Gastrocnemius medialis (tissue), 4 donors: ENCODE results near the gene CDK17. TPM values are rescaled to one million over a fixed set of nuclear protein-coding genes. Genes with fewer than 3 reads are reported as not detected.

Experiments
- ATAC-seq, 2 donors: fragments of 150-250 bp; one replicate each; pipeline ENCODE4 v1.9.1; 2016
- DNase-seq, 2 donors: peaks; one replicate each; pipeline ENCODE4 v3.0.0-alpha.2; 2019
- H3K27ac ChIP-seq, 4 donors: fragments of 200-600 bp; sonication (generic); 1 replicate in 1 of 4; 2 replicates in 3 of 4; pipeline ENCODE4 v1.5.1; 2016 to 2018; ENCODE audit warnings: mild to moderate bottlenecking in 2 of 4, moderate library complexity in 1 of 4
- H3K27me3 ChIP-seq, 3 donors: fragments of 200-600 bp; sonication (generic) in 2 of 3; 1 replicate in 1 of 3; 2 replicates in 2 of 3; pipeline versions ENCODE4 v1.5.1 to v1.6.0; 2016 to 2019; ENCODE audit warnings: mild to moderate bottlenecking in 1 of 3, moderate library complexity in 1 of 3
- H3K36me3 ChIP-seq, 2 donors: fragments of 200-600 bp; sonication (generic) in 1 of 2; one replicate each; pipeline ENCODE4 v1.5.1; 2017 to 2018
- H3K4me1 ChIP-seq, 2 donors: fragments of 200-600 bp; sonication (generic) in 1 of 2; one replicate each; pipeline ENCODE4 v1.5.1; 2016 to 2017; ENCODE audit warnings: mild to moderate bottlenecking in 2 of 2
- H3K4me3 ChIP-seq, 4 donors: fragments of 200-600 bp; sonication (generic) in 3 of 4; 1 replicate in 1 of 4; 2 replicates in 3 of 4; pipeline ENCODE4 v1.5.1; 2016 to 2019; ENCODE audit warnings: mild to moderate bottlenecking in 2 of 4
- H3K9me3 ChIP-seq, 3 donors: fragments of 200-600 bp; sonication (generic) in 2 of 3; 1 replicate in 1 of 3; 2 replicates in 2 of 3; pipeline ENCODE4 v1.5.1; 2016 to 2019
- POLR2A ChIP-seq, 2 donors: fragments of 450-650 bp; IDR thresholded peaks; one replicate each; pipeline ENCODE4 v1.6.1; 2017; ENCODE audit warnings: antibody characterized with exemption in 2 of 2, mild to moderate bottlenecking in 2 of 2, moderate library complexity in 2 of 2
- in situ Hi-C, 4 donors: fragments of 200-750 bp; cut with MboI; loops; one replicate each; pipeline versions ENCODE4 v1.15.0 to v1.8.0; 2017; ENCODE audit warnings: low sequenced_read_pairs in 4 of 4
- intact Hi-C: fragments of 100-400 bp; cut with DNase I; formaldehyde crosslinking; loops from one replicate; pipeline ENCODE4 v1.15.1; 2023; ENCODE audit warnings: low total_unique reads
- total RNA-seq, 4 donors: library from RNA; depleted of rRNA; stranded (reverse); fragments of >200 nt; gene quantifications; one replicate each; pipeline versions ENCODE4 v1.1.0 to v1.2.3, GENCODE V29; 2016
- TF ChIP-seq, protein P1 (sequence below), 5 experiments: fragments of 450-650 bp in 3 of 5; fragments of 200-600 bp in 2 of 5; sonication (generic) in 2 of 5; IDR thresholded peaks in 4 of 5; conservative IDR thresholded peaks in 1 of 5; 1 replicate in 4 of 5; 2 replicates in 1 of 5; pipeline ENCODE4 v1.5.1; 2016 to 2019; ENCODE audit warnings: antibody characterized with exemption in 5 of 5, mild to moderate bottlenecking in 3 of 5, moderate library complexity in 3 of 5

CDK17 gene
- total RNA-seq, 4 donors from 2014 or later = 10.9 to 25.1 (median 20.9) TPM

DNA sequence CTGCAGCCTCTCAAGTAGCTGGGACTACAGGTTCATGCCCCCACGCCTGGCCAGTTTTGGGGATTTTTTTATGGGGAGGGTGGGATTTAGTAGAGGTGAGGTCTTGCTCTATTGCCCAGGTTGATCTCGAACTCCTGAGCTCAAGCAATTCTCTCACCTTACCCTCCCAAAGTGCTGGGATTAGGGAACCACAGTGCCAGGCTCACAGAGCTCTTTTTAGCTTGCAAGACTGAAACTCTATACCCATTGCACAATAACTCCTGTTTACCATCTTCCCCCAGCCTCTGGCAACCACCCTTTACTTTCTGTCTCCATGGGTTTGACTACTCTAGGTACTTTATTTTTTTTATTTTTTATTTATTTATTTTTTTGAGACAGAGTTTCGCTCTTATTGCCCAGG, 25.7 kb upstream of the CDK17 start:
- no peak for ATAC-seq
- TF ChIP-seq POLR2A (IDR thresholded peaks at IDR 0.05) = no peak
- TF ChIP-seq, protein P1, sequence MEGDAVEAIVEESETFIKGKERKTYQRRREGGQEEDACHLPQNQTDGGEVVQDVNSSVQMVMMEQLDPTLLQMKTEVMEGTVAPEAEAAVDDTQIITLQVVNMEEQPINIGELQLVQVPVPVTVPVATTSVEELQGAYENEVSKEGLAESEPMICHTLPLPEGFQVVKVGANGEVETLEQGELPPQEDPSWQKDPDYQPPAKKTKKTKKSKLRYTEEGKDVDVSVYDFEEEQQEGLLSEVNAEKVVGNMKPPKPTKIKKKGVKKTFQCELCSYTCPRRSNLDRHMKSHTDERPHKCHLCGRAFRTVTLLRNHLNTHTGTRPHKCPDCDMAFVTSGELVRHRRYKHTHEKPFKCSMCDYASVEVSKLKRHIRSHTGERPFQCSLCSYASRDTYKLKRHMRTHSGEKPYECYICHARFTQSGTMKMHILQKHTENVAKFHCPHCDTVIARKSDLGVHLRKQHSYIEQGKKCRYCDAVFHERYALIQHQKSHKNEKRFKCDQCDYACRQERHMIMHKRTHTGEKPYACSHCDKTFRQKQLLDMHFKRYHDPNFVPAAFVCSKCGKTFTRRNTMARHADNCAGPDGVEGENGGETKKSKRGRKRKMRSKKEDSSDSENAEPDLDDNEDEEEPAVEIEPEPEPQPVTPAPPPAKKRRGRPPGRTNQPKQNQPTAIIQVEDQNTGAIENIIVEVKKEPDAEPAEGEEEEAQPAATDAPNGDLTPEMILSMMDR (IDR thresholded peaks at IDR 0.05 in 4 of 5, conservative IDR thresholded peaks at IDR 0.05 in 1 of 5) = no peak
- H3K36me3 ChIP-seq = no peaks in the 10 kb centered on the region
- H3K4me1 ChIP-seq = peaks cover 0 to 6% of the 10 kb centered on the region in 2 donors
- intact Hi-C loops (no loop called here), in situ Hi-C loops (no loop called here)
- H3K27ac ChIP-seq = peak overlapping the region in 1 of 4 donors; percentile 77
- DNase-seq = peak in 1 of 2 donors; percentile 15
- H3K27me3 ChIP-seq = no peaks in the 10 kb centered on the region
- no peak overlapping the region for H3K4me3 ChIP-seq
- H3K9me3 ChIP-seq = no peaks in the 10 kb centered on the region

DNA sequence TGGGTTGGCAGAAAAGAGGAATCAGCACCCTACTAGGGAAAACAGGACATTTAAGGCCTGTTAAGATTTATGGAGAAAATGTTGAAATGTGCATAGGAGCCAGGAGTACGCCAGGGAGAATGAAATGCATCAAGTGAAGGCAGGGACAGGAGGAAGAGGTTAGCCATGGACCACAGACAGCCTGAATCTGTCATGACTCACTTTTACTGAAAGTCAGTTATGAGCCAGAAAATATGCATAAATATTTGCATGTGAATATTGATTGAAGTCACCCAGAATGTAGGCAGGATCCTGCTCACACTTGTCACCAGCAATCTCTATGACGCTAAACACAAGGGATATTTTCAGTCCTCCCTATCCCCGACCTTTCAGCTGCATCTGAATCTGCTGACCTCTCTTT, 25.1 kb upstream of the CDK17 start:
- H3K27me3 ChIP-seq = no peaks in the 10 kb centered on the region
- no peak overlapping the region for H3K27ac ChIP-seq
- intact Hi-C loops (no loop called here), in situ Hi-C loops (no loop called here)
- no peak overlapping the region for H3K4me3 ChIP-seq
- DNase-seq (no peak), ATAC-seq (no peak)
- no peaks in the 10 kb centered on the region for H3K9me3 ChIP-seq
- peaks cover 0 to 6% of the 10 kb centered on the region in 2 donors for H3K4me1 ChIP-seq
- TF ChIP-seq, protein P1 (IDR thresholded peaks at IDR 0.05 in 4 of 5, conservative IDR thresholded peaks at IDR 0.05 in 1 of 5) = no peak
- TF ChIP-seq POLR2A (IDR thresholded peaks at IDR 0.05) = no peak
- no peaks in the 10 kb centered on the region for H3K36me3 ChIP-seq

DNA sequence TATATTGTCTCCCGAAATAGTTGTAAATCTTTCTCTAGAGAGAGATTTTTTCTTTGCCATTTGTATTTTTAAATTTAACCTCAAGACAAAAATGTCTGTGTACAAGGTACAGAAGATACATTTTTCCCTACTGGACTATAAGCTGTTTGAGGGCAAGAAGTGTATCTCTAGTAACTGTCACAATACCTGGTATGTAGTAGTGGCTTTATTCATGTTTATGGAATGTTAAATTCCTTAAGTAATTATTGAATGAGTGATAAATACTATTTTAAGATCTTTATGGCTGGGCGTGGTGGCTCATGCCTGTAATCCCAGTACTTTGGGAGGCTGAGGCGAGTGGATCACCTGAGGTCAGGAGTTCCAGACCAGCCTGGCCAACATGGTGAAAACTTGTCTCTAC, 24.4 kb upstream of the CDK17 start:
- TF ChIP-seq, protein P1 (IDR thresholded peaks at IDR 0.05 in 4 of 5, conservative IDR thresholded peaks at IDR 0.05 in 1 of 5) = no peak
- no peak for TF ChIP-seq POLR2A (IDR thresholded peaks at IDR 0.05)
- in situ Hi-C loops (loop anchor here in 1 of 4 donors (25.0 kb wide), 1 partner anchor 362 kb away; no protein-coding TSS in a partner anchor), intact Hi-C loops (no loop called here)
- H3K27me3 ChIP-seq = no peaks in the 10 kb centered on the region
- no peak for DNase-seq
- no peak for ATAC-seq
- H3K4me1 ChIP-seq = peaks cover 0 to 6% of the 10 kb centered on the region in 2 donors
- H3K4me3 ChIP-seq = no peak overlapping the region
- no peaks in the 10 kb centered on the region for H3K36me3 ChIP-seq
- no peak overlapping the region for H3K27ac ChIP-seq
- H3K9me3 ChIP-seq = no peaks in the 10 kb centered on the region

DNA sequence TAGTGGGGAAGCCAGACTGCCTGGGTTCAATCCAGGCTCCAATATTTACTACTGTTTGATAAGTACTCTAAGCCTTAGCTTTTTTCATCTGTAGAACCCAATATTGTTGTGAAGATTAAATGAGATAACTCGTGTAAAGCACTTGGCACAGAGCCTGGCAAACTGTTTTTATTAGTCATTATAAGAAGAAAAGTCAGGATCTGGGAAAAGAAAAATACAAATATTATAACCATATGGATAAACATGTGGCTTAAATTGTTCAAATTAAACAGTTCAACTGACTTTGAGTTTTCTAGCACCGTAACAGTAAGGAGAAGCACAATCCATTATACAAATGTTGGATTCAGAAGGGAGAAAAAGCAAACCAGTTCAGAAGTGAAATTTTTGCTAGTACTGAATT, 22.0 kb upstream of the CDK17 start:
- no peaks in the 10 kb centered on the region for H3K27me3 ChIP-seq
- no peaks in the 10 kb centered on the region for H3K36me3 ChIP-seq
- TF ChIP-seq POLR2A (IDR thresholded peaks at IDR 0.05) = no peak
- TF ChIP-seq, protein P1 (IDR thresholded peaks at IDR 0.05 in 4 of 5, conservative IDR thresholded peaks at IDR 0.05 in 1 of 5) = no peak
- ATAC-seq (no peak), DNase-seq (no peak)
- no peak overlapping the region for H3K4me3 ChIP-seq
- no peak overlapping the region for H3K27ac ChIP-seq
- no peaks in the 10 kb centered on the region for H3K4me1 ChIP-seq
- in situ Hi-C loops (loop anchor here in 1 of 4 donors (25.0 kb wide), 1 partner anchor 360 kb away; no protein-coding TSS in a partner anchor), intact Hi-C loops (no loop called here)
- no peaks in the 10 kb centered on the region for H3K9me3 ChIP-seq

DNA sequence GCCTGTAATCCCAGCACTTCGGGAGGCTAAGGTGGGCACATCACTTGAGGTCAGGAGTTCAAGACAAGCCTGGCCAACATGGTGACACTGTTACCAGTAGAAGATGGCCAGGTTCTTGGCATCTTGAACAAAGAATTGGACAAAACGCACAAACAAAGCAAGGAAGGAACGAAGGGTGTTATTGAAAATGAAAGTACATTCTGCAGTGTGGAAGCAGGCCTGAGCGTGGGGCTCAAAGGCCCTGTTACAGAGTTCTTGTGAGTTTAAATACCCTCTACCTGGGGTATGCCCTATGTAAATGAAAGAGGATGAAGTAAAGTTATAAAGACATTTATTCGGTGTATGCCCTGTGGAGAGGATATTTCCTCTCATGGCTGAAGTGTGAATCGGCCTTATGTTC, 20.8 kb upstream of the CDK17 start:
- Histone ChIP-seq H3K27ac (peak overlapping the region; percentile 25 to 48 (median 34)), H3K4me1 (no peaks in the 10 kb centered on the region), H3K4me3 (peak overlapping the region in 1 of 4 donors; percentile 32), H3K36me3 (no peaks in the 10 kb centered on the region), H3K9me3 (no peaks in the 10 kb centered on the region), H3K27me3 (no peaks in the 10 kb centered on the region)
- intact Hi-C loops (no loop called here), in situ Hi-C loops (loop anchor here in 1 of 4 donors (25.0 kb wide), 1 partner anchor 359 kb away; no protein-coding TSS in a partner anchor)
- DNase-seq (no peak), ATAC-seq (no peak)
- TF ChIP-seq, protein P1 (IDR thresholded peaks at IDR 0.05 in 4 of 5, conservative IDR thresholded peaks at IDR 0.05 in 1 of 5) = no peak
- TF ChIP-seq POLR2A (IDR thresholded peaks at IDR 0.05) = no peak
